Measurements from ENCODE around the gene DHDH.

The DHDH gene

GRCh38 chr19:48965806-48966540 lies 32.5 kb downstream of the DHDH start:
- DNase-seq (ENCODE audit: insufficient read length) (no peak), FAIRE-seq (peak; percentile 94)
- TF ChIP-seq POLR2A (IDR thresholded peaks at IDR 0.05; ENCODE audit: low read depth, low read length) = peak; percentile 22; the same call in 1 of the 2 replicates
- peak; percentile 41 for TF ChIP-seq POLR2AphosphoS5 (IDR thresholded peaks at IDR 0.05; ENCODE audit: low read depth, low read length)
- no peak for TF ChIP-seq TAF1 (IDR thresholded peaks at IDR 0.05; ENCODE audit: borderline replicate concordance, low read depth, low read length)

- no peak for FAIRE-seq
- no peak for TF ChIP-seq TAF1 (IDR thresholded peaks at IDR 0.05; ENCODE audit: borderline replicate concordance, low read depth, low read length)
- no peak for DNase-seq (ENCODE audit: insufficient read length)
Observed at GRCh38 chr19:48966541-48967345, 33.2 kb downstream of the DHDH start.

- TF ChIP-seq POLR2AphosphoS5 (IDR thresholded peaks at IDR 0.05; ENCODE audit: low read depth, low read length) (peak; percentile 77), TAF1 (IDR thresholded peaks at IDR 0.05; ENCODE audit: borderline replicate concordance, low read depth, low read length) (no peak)
- FAIRE-seq = peak; percentile 30
Observed at GRCh38 chr19:48967346-48968178, 34.1 kb downstream of the DHDH start.

GRCh38 chr19:48968179-48968661 lies 34.7 kb downstream of the DHDH start:
- FAIRE-seq (no peak), DNase-seq (ENCODE audit: insufficient read length) (no peak)
- no peak for TF ChIP-seq POLR2A (IDR thresholded peaks at IDR 0.05; ENCODE audit: low read depth, low read length)

More at GRCh38 chr19:48967346-48968178, 34.1 kb downstream of the DHDH start:
- no peak for DNase-seq (ENCODE audit: insufficient read length)

- TF ChIP-seq TAF1 (IDR thresholded peaks at IDR 0.05; ENCODE audit: borderline replicate concordance, low read depth, low read length) (no peak), POLR2AphosphoS5 (IDR thresholded peaks at IDR 0.05; ENCODE audit: low read depth, low read length) (no peak), POLR2A (IDR thresholded peaks at IDR 0.05; ENCODE audit: low read depth, low read length) (no peak)
- no peak for FAIRE-seq
- DNase-seq (ENCODE audit: insufficient read length) = no peak
Observed at GRCh38 chr19:48968813-48969218, 35.3 kb downstream of the DHDH start.

- no peak for DNase-seq (ENCODE audit: insufficient read length)
- TF ChIP-seq TAF1 (IDR thresholded peaks at IDR 0.05; ENCODE audit: borderline replicate concordance, low read depth, low read length) (no peak), POLR2A (IDR thresholded peaks at IDR 0.05; ENCODE audit: low read depth, low read length) (no peak), POLR2AphosphoS5 (IDR thresholded peaks at IDR 0.05; ENCODE audit: low read depth, low read length) (no peak)
- FAIRE-seq = no peak
Observed at GRCh38 chr19:48969276-48970138, 36.0 kb downstream of the DHDH start.

- FAIRE-seq (no peak), DNase-seq (ENCODE audit: insufficient read length) (no peak)
- TF ChIP-seq TAF1 (IDR thresholded peaks at IDR 0.05; ENCODE audit: borderline replicate concordance, low read depth, low read length) (no peak), POLR2AphosphoS5 (IDR thresholded peaks at IDR 0.05; ENCODE audit: low read depth, low read length) (no peak), POLR2A (IDR thresholded peaks at IDR 0.05; ENCODE audit: low read depth, low read length) (no peak)
Observed at GRCh38 chr19:48970139-48970766, 36.8 kb downstream of the DHDH start.

- FAIRE-seq = peak; percentile 5
- DNase-seq (ENCODE audit: insufficient read length) = peak; percentile 70
- TF ChIP-seq TAF1 (IDR thresholded peaks at IDR 0.05; ENCODE audit: borderline replicate concordance, low read depth, low read length) (no peak), POLR2AphosphoS5 (IDR thresholded peaks at IDR 0.05; ENCODE audit: low read depth, low read length) (no peak), POLR2A (IDR thresholded peaks at IDR 0.05; ENCODE audit: low read depth, low read length) (no peak)
Observed at GRCh38 chr19:48970923-48971395, 37.5 kb downstream of the DHDH start.

- no peak for TF ChIP-seq POLR2A (IDR thresholded peaks at IDR 0.05; ENCODE audit: low read depth, low read length)
- TF ChIP-seq TAF1 (IDR thresholded peaks at IDR 0.05; ENCODE audit: borderline replicate concordance, low read depth, low read length) = no peak
- no peak for TF ChIP-seq POLR2AphosphoS5 (IDR thresholded peaks at IDR 0.05; ENCODE audit: low read depth, low read length)
- DNase-seq (ENCODE audit: insufficient read length) = no peak
- no peak for FAIRE-seq
Observed at GRCh38 chr19:48975947-48976847, 42.7 kb downstream of the DHDH start.

Data from GM12892 (cell line).